ENCODE data around the gene LIX1.
"Not testable (repeated sequence)": the region's sequence is repeated elsewhere in the genome, so short reads cannot be mapped to it uniquely, and the experiment has no call there.

LIX1 gene

GRCh38 chr5:97141031-97141430, 1.4 kb downstream of the LIX1 start:
- DNase-seq: no peak

GRCh38 chr5:97140250-97140649, 2.2 kb downstream of the LIX1 start:
- not testable (repeated sequence) for DNase-seq

DNA sequence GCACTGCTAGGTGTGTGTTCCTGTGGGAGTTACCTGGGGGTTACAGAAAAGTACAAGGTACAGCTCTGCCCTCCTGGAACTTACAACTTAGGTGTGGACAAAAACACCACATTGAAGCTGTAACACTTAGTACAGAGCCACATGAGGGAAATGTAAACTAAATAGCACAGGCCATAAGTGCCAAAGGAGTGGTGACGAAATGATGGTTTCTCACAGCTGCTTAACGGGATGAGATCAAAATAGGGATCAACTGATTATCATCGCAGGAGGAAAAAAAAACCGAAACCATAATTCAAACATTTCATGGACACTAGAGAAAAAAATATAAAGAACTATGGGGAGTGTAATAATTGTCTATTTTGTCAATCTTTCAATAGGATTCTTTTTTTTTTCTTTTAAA, 5.9 kb downstream of the LIX1 start:
- DNase-seq: no peak

DNA sequence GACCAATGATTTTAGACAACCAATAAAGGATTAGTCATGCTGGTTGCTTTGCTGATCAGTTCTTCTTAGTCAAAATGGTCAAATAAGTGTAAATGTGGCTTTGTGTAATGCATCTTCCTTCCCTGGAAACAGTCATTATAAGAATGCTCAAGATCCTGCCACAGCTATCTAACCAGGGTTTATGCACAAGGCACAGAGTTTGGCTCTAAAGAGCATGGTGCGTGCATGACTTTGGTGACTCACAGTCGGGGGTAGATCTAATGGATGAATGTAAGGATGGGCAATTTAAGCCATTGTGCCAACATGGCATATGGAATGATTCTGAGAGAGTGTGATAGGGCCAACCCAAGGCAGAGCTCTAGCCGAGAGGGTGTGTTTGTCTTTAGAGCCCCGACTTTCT, 6.5 kb downstream of the LIX1 start:
- DNase-seq: no peak

- no peak for DNase-seq
Observed at GRCh38 chr5:97134634-97135033, 7.8 kb downstream of the LIX1 start.

DNA sequence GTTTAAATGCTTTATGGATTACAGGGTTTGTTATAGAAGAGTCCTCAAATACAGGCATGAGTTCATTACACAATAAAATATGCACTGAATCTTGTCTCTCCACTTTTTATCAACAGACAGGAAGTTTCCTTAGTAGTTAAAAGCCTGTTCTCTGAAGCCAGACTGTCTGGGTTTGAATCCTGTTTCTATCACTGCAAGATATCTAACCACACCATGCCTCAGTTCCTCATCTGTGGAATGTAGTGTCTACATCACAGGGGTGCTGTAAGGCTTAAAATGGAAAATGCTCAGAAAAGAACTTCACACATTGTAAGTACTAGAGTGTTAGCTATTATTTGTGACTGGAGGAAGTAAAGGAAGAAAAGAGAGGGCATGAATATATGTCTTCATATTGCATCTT, 9.3 kb downstream of the LIX1 start:
- DNase-seq: no peak

- DNase-seq: no peak
Observed at GRCh38 chr5:97131921-97132320, 10.5 kb downstream of the LIX1 start.

DNA sequence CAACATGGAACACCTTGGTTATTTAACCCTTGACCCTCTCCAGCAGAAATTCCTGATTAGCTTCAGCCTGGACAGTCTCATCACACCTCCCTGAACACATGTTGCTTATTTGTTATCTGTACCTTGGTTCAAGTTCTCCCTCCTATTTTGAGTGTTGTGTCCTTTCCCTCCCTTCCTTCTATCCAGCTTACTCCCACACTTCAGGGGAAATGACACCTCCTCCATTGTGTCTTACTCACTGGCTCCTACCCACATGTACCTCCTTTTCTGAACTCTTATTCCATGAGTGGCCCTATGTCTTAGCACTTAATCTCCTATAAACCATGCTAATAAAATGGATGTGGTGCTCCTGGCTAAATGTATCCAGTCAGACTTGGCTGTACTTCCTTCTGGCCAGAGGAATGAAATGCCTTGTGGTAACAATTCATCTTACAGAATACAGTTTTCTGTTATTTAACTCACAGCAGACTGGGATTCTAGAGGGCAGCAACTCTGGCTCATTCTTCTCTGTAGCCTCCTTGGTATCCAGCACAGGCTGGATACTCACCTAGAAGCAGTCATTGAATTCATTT, 11.2 kb downstream of the LIX1 start:
- no peak for DNase-seq

DNA sequence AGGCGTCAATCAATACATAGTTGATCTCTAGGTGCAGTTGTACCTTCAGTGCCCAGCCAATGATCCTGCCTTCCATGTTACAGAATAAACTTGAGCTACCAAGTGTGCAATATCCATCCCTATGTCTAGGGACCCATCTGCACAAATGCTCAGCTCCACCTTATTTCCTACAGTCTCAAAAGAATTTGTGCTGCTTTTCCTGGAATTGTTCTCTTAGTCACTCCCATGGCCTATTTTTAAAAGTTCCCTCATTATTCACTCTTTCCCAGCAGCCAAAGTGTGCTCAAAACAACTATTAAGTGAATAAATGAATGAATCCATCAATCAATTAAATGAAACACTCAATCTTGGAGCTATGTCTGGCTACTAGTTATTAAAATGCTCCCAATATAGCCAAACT, 14.7 kb downstream of the LIX1 start:
- DNase-seq: no peak

GRCh38 chr5:97125125-97125683, 17.2 kb downstream of the LIX1 start:
- DNase-seq: no peak

DNA sequence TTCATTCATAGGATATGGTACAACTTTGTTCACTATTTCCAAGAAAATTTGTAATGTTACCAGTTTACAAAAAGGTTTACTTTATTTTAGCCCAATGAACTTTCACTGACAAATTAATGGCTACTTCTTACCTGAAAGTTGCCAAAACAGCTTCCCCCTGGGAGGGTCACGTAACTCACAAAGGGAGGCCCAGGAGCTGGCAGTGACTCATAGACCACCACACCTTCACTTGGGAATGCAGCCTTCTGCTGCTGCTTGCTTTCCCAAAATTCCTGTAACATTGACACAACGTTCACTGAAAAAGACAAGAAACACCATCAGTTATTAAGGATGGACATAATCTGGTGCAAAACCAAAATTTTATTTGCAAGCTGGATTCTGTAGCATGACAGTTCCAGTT, 18.1 kb downstream of the LIX1 start:
- no peak for DNase-seq

DNA sequence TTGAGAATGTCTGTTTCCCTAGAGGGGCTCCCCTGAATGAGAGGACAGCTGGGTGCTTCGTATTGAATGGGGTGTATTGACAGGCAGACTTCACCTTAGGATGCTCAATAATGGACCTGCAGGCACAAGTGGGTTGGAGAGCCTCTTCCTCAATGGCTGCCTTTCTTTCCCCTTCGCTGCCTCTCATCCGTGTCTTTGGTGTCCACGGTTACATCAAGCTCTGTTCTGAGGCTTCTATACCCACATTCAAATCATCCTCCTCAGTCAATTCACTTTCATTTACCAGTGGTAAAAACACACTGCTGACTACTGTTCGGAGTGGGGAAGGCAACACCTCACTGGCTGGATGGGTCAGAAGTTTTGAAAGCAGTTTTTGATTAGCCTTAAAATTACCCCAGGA, 20.6 kb downstream of the LIX1 start:
- DNase-seq: no peak

DNA sequence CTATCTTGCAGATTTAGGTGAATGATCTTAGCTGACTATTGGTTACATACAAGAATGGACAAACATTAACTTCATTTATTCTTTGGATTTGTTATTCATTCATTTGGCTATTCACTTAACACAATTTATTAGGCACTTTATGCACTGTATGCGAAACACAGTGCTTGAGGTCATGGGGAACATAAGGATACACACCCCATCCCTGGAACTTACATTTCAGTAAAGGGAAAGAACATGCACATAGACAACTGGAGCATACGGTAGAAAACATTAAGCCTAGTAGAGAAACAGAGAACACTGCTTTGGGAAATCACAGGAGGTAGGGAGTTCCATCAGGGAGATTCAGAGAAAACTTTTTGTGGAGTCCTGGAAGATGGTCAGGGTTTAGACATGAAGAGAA, 22.2 kb downstream of the LIX1 start:
- DNase-seq: no peak

GRCh38 chr5:97119007-97119390, 23.4 kb downstream of the LIX1 start:
- no peak for DNase-seq

DNA sequence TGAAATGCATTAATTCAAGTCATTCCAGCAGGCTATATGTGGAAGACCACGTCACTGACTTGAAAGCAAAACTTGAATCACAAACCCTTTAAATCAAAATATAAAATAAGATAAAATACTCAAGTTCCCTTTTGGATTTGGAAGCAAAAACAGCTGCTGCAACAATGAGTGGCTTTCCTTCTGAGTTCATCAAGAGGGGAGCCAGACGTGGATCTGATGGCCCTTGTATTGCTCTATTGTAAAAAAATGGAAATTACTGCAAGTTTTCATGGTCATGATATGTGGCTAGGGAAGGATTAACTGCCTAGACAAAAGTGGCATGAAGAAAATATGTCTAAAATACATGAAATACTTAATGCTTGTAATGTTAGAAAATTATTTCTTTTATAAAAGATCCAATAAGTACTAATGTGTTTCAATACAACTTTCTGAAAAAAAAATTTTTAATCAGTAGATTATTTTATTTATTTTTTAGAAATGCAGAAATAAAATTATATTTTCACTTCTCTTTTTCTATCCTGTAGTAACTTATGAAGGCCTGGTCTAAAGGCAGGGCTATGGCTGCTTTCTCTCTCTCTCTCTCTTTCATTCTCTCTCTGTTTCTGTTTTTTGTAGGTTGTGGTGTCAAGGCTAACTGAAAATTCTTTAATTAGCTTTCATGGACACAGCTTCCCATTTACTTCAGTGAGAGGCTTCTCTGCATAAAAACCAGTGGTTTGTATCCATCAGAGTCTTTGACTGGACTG, 24.0 kb downstream of the LIX1 start:
- DNase-seq: no peak

GRCh38 chr5:97115932-97116331, 26.5 kb downstream of the LIX1 start:
- no peak for DNase-seq

GRCh38 chr5:97112230-97112629, 30.2 kb downstream of the LIX1 start:
- DNase-seq: no peak

GRCh38 chr5:97111616-97112015, 30.8 kb downstream of the LIX1 start:
- DNase-seq: peak in 1 of 6 experiments; percentile 10

- DNase-seq: no peak
Observed at GRCh38 chr5:97111004-97111403, 31.4 kb downstream of the LIX1 start.

GRCh38 chr5:97107318-97107717, 35.1 kb downstream of the LIX1 start:
- DNase-seq: no peak

DNA sequence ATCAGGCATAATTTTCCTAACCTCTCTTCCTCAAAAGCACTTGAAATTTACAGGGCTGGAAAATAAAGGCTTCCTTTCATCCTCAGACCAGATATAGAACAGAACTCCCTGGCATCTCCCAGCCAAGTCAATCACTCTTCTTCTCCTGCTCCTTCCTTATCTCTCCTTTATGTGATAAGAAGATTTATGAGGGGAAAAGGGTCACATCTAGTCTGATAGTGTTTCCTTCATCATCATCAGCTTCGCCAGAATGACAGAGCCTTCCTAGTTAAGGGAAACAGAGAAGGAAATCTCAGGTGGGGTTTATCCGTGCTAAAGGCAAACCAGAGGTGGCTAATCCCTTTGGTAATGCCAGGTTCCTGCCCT, 36.2 kb downstream of the LIX1 start:
- no peak for DNase-seq

GRCh38 chr5:97105501-97106215, 36.8 kb downstream of the LIX1 start:
- no peak for DNase-seq

- DNase-seq: no peak
Observed at GRCh38 chr5:97102010-97102470, 40.4 kb downstream of the LIX1 start.

All from stimulated activated naive CD4-positive, alpha-beta T cell (primary cell).